ENCODE measurements around the gene MAP7. TPM values are rescaled to one million over a fixed set of nuclear protein-coding genes. Genes with fewer than 3 reads are reported as not detected.

Gene MAP7
- total and polyA plus RNA-seq, 2 of the 13 experiments (the other 11 are each of a cell fraction or from before 2014, with no cell fraction given): 0.04 TPM; not detected in 1

- no peak for TF ChIP-seq ZNF407 (CRISPR knock-in tag; IDR thresholded peaks at IDR 0.05; ENCODE audit: not compliant biosample characterization)
These were observed 206.9 kb downstream of the MAP7 start (continued) for GRCh38 chr6:136343275-136343674.

GRCh38 chr6:136341967-136342366 lies 208.3 kb downstream of the MAP7 start:
- H3K9me3 ChIP-seq (ENCODE audit: low read length): no peaks in the 10 kb centered on the region
- H3K27me3 ChIP-seq (ENCODE audit: control insufficient read depth in 1 of 2, insufficient read depth in 2 of 2, low read length in 2 of 2): peaks cover 0 to 3% of the 10 kb centered on the region in 2 experiments; a peak in 1 of 5 replicates
- CTCF ChIA-PET (ENCODE audit: low intra/inter-chr PET ratio, low total read pairs): no interaction called here
- POLR2A ChIA-PET: no interaction called here
- BruUV-seq (replicated peaks): no TSS peak
- in situ Hi-C loops (cut with HindIII; ENCODE audit: extremely low pct_ligation_motif_present, low pct_unique_long_range_greater_than_20kb) (no loop called here), intact Hi-C loops (cut with micrococcal nuclease; ENCODE audit: unreplicated experiment) (no loop called here)
- FAIRE-seq (no peak), DNase-seq (ENCODE audit: low spot score) (no peak), ATAC-seq (peak; percentile 60)
- no peak overlapping the region for H3K27ac ChIP-seq (ENCODE audit: extremely low read length, insufficient read depth, low read length)
- TF ChIP-seq ISL2 (CRISPR knock-in tag; IDR thresholded peaks at IDR 0.05): no peak
- no peak for TF ChIP-seq CENPT (CRISPR knock-in tag; IDR thresholded peaks at IDR 0.05; ENCODE audit: low read depth)
- TF ChIP-seq GLI4 (CRISPR knock-in tag; IDR thresholded peaks at IDR 0.05; ENCODE audit: borderline replicate concordance): no peak
- TF ChIP-seq ETS1 (CRISPR knock-in tag; IDR thresholded peaks at IDR 0.05): no peak
- no peak for TF ChIP-seq TBX2 (CRISPR knock-in tag; IDR thresholded peaks at IDR 0.05; ENCODE audit: borderline replicate concordance)
- TF ChIP-seq DMAP1 (CRISPR knock-in tag; IDR thresholded peaks at IDR 0.05): no peak
- no peak for TF ChIP-seq SUZ12 (IDR thresholded peaks at IDR 0.05; ENCODE audit: low read depth, low read length)
- no peak for TF ChIP-seq ZNF331 (CRISPR knock-in tag; IDR thresholded peaks at IDR 0.05)
- no peak for TF ChIP-seq ZNF530 (CRISPR knock-in tag; IDR thresholded peaks at IDR 0.05; ENCODE audit: low read depth)
- TF ChIP-seq ZBTB7B (CRISPR knock-in tag; IDR thresholded peaks at IDR 0.05): no peak
- no peak for TF ChIP-seq NR3C1 (CRISPR knock-in tag; IDR thresholded peaks at IDR 0.05)
- TF ChIP-seq ARHGAP35 (CRISPR knock-in tag; IDR thresholded peaks at IDR 0.05; ENCODE audit: borderline replicate concordance): no peak
- no peak for TF ChIP-seq ZNF33B (CRISPR knock-in tag; IDR thresholded peaks at IDR 0.05)
- WGBS (ENCODE audit: low lambda C conversion rate): 57% methylated on average over 3 of the region's 3 CpGs
- no peak overlapping the region for H2AFZ ChIP-seq (ENCODE audit: low read length)
- H4K20me1 ChIP-seq (ENCODE audit: insufficient read depth, low read length): no peaks in the 10 kb centered on the region
- H3K4me1 ChIP-seq (ENCODE audit: insufficient read depth, low read length): no peaks in the 10 kb centered on the region
- H3K79me2 ChIP-seq (ENCODE audit: insufficient read depth, low read length): no peaks in the 10 kb centered on the region
- no peak overlapping the region for H3K9ac ChIP-seq (ENCODE audit: insufficient read depth, low read depth, low read length)
- H3K4me3 ChIP-seq (replicated peaks in 1 of 3; ENCODE audit: insufficient read depth in 1 of 3, low read depth in 2 of 3, low read length in 3 of 3): no peak overlapping the region
- H3K4me2 ChIP-seq (ENCODE audit: low read depth, low read length): no peak overlapping the region
- no peaks in the 10 kb centered on the region for H3K36me3 ChIP-seq (replicated peaks in 1 of 2; ENCODE audit: control insufficient read depth in 1 of 2, insufficient read depth in 2 of 2, low read length in 2 of 2)

Measured in HepG2 (cell line).